ENCODE data around the gene JOSD1.
A peak's percentile ranks its signal among the peaks of the same experiment; 100 is the strongest.

JOSD1 gene

GRCh38 chr22:38700789-38701628 lies at the start of gene JOSD1:
Gene JOSD1 (minus strand): TSS chr22:38700943. CDS start chr22:38699987, 956 bp downstream.
- peak within 1 kb of the TSS; percentile 85 for H3K27ac ChIP-seq (ENCODE audit: low read depth, low read length)
- H3K9me3 ChIP-seq (ENCODE audit: low read length) = no peaks in the 10 kb centered on the region
- peak within 1 kb of the TSS; percentile 89 for H3K9ac ChIP-seq (ENCODE audit: low read length)
- no peaks in the 10 kb centered on the region for H3K27me3 ChIP-seq (ENCODE audit: control insufficient read depth in 1 of 2, insufficient read depth in 2 of 2, low read length in 2 of 2)
- H3K4me3 ChIP-seq (ENCODE audit: low read depth in 1 of 2, low read length in 2 of 2) = peak within 1 kb of the TSS; percentile 40 to 59
- no peaks in the 10 kb centered on the region for H3K36me3 ChIP-seq (ENCODE audit: insufficient read depth, low read length)
- H3K4me1 ChIP-seq (ENCODE audit: insufficient read depth, low read length) = peaks cover 49% of the 10 kb centered on the region

DNA sequence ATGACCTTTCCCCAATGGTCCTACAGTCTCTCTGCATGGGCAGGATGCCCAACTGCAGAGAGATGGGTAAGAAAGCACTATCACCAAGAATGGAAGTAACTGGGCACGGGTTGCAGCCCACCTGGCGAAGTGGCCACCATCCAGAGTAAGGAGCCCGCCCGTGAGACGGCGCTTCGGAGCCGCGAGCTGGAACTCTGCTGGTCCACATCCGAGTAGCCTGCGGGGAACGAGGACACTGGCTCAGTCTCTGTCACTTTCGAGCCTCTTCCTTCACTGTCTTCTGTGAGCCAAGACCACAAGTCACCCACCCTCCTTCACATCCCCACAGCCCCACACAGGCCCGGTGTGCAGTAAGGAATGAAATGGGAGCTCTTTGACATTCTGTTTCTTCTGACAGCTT lies 49.4 kb upstream of the JOSD1 start:
- Histone ChIP-seq H3K9ac (ENCODE audit: low read length) (no peak overlapping the region), H3K36me3 (ENCODE audit: insufficient read depth, low read length) (peaks cover 66% of the 10 kb centered on the region), H3K4me1 (ENCODE audit: insufficient read depth, low read length) (peaks cover 16% of the 10 kb centered on the region), H3K27ac (ENCODE audit: low read depth, low read length) (no peak overlapping the region), H3K27me3 (ENCODE audit: control insufficient read depth in 1 of 2, insufficient read depth in 2 of 2, low read length in 2 of 2) (no peaks in the 10 kb centered on the region), H3K4me3 (ENCODE audit: low read depth in 1 of 2, low read length in 2 of 2) (no peak overlapping the region), H3K9me3 (ENCODE audit: low read length) (no peaks in the 10 kb centered on the region)

DNA sequence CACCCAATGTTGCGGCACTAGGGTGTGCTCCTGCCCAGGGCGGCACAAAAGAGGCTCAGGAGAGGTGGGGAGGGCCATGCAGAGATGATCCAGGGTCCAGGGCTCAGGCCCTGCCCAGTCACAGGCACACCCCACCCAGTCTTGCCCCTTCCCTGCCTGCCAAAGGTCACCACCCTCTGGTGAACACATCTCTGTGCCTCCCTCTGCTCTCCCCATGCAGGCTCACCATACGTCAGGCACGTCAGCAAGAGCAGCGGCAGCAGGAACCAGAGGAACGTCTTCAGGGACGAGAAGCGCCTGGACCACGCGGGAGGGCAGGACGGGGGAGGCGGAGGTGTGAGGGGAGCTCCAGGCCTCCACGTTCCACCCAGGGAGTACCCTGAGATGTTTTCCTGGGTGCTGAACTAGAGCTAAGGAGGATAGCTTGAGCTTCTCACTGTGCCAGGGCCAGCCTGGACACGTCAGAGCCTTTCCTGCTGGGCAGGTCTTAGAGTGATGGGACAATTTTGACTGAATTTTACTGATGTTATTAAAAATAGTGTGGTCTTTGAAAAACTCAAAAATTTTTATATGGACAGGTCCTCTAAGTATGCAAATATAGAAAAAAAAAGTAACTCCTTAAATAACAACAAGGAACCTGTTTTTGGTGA lies 47.9 kb upstream of the JOSD1 start:
- no peak overlapping the region for H3K4me3 ChIP-seq (ENCODE audit: low read depth in 1 of 2, low read length in 2 of 2)
- peaks cover 75% of the 10 kb centered on the region for H3K36me3 ChIP-seq (ENCODE audit: insufficient read depth, low read length)
- H3K4me1 ChIP-seq (ENCODE audit: insufficient read depth, low read length) = peaks cover 9% of the 10 kb centered on the region
- H3K9ac ChIP-seq (ENCODE audit: low read length) = no peak overlapping the region
- H3K27ac ChIP-seq (ENCODE audit: low read depth, low read length) = no peak overlapping the region
- no peaks in the 10 kb centered on the region for H3K9me3 ChIP-seq (ENCODE audit: low read length)
- H3K27me3 ChIP-seq (ENCODE audit: control insufficient read depth in 1 of 2, insufficient read depth in 2 of 2, low read length in 2 of 2) = no peaks in the 10 kb centered on the region

- no peaks in the 10 kb centered on the region for H3K27me3 ChIP-seq (ENCODE audit: control insufficient read depth in 1 of 2, insufficient read depth in 2 of 2, low read length in 2 of 2)
- H3K36me3 ChIP-seq (ENCODE audit: insufficient read depth, low read length) = peaks cover 84% of the 10 kb centered on the region
- H3K27ac ChIP-seq (ENCODE audit: low read depth, low read length) = no peak overlapping the region
- no peak overlapping the region for H3K4me3 ChIP-seq (ENCODE audit: low read depth in 1 of 2, low read length in 2 of 2)
- no peak overlapping the region for H3K9ac ChIP-seq (ENCODE audit: low read length)
- H3K9me3 ChIP-seq (ENCODE audit: low read length) = no peaks in the 10 kb centered on the region
- H3K4me1 ChIP-seq (ENCODE audit: insufficient read depth, low read length) = no peaks in the 10 kb centered on the region
Observed at GRCh38 chr22:38745676-38746460, 45.1 kb upstream of the JOSD1 start.

GRCh38 chr22:38744981-38745380 lies 44.2 kb upstream of the JOSD1 start:
- no peaks in the 10 kb centered on the region for H3K4me1 ChIP-seq (ENCODE audit: insufficient read depth, low read length)
- peaks cover 84% of the 10 kb centered on the region for H3K36me3 ChIP-seq (ENCODE audit: insufficient read depth, low read length)
- H3K9ac ChIP-seq (ENCODE audit: low read length) = no peak overlapping the region
- no peak overlapping the region for H3K4me3 ChIP-seq (ENCODE audit: low read depth in 1 of 2, low read length in 2 of 2)
- H3K27me3 ChIP-seq (ENCODE audit: control insufficient read depth in 1 of 2, insufficient read depth in 2 of 2, low read length in 2 of 2) = no peaks in the 10 kb centered on the region
- H3K9me3 ChIP-seq (ENCODE audit: low read length) = no peaks in the 10 kb centered on the region
- H3K27ac ChIP-seq (ENCODE audit: low read depth, low read length) = no peak overlapping the region

- Histone ChIP-seq H3K36me3 (ENCODE audit: insufficient read depth, low read length) (peaks cover 90% of the 10 kb centered on the region), H3K4me1 (ENCODE audit: insufficient read depth, low read length) (no peaks in the 10 kb centered on the region), H3K9ac (ENCODE audit: low read length) (no peak overlapping the region), H3K9me3 (ENCODE audit: low read length) (no peaks in the 10 kb centered on the region), H3K27me3 (ENCODE audit: control insufficient read depth in 1 of 2, insufficient read depth in 2 of 2, low read length in 2 of 2) (no peaks in the 10 kb centered on the region), H3K4me3 (ENCODE audit: low read depth in 1 of 2, low read length in 2 of 2) (no peak overlapping the region), H3K27ac (ENCODE audit: low read depth, low read length) (no peak overlapping the region)
Observed at GRCh38 chr22:38742176-38742942, 41.6 kb upstream of the JOSD1 start.

- no peak overlapping the region for H3K27ac ChIP-seq (ENCODE audit: low read depth, low read length)
- peaks cover 97% of the 10 kb centered on the region for H3K36me3 ChIP-seq (ENCODE audit: insufficient read depth, low read length)
Observed at GRCh38 chr22:38741576-38741975, 40.8 kb upstream of the JOSD1 start.

GRCh38 chr22:38741166-38741565 lies 40.4 kb upstream of the JOSD1 start:
- no peaks in the 10 kb centered on the region for H3K9me3 ChIP-seq (ENCODE audit: low read length)
- no peaks in the 10 kb centered on the region for H3K27me3 ChIP-seq (ENCODE audit: control insufficient read depth in 1 of 2, insufficient read depth in 2 of 2, low read length in 2 of 2)
- no peak overlapping the region for H3K27ac ChIP-seq (ENCODE audit: low read depth, low read length)
- no peak overlapping the region for H3K4me3 ChIP-seq (ENCODE audit: low read depth in 1 of 2, low read length in 2 of 2)
- peaks cover 97% of the 10 kb centered on the region for H3K36me3 ChIP-seq (ENCODE audit: insufficient read depth, low read length)
- H3K4me1 ChIP-seq (ENCODE audit: insufficient read depth, low read length) = no peaks in the 10 kb centered on the region
- H3K9ac ChIP-seq (ENCODE audit: low read length) = no peak overlapping the region

More at GRCh38 chr22:38741576-38741975, 40.8 kb upstream of the JOSD1 start:
- Histone ChIP-seq H3K27me3 (ENCODE audit: control insufficient read depth in 1 of 2, insufficient read depth in 2 of 2, low read length in 2 of 2) (no peaks in the 10 kb centered on the region), H3K4me3 (ENCODE audit: low read depth in 1 of 2, low read length in 2 of 2) (no peak overlapping the region), H3K4me1 (ENCODE audit: insufficient read depth, low read length) (no peaks in the 10 kb centered on the region), H3K9ac (ENCODE audit: low read length) (no peak overlapping the region), H3K9me3 (ENCODE audit: low read length) (no peaks in the 10 kb centered on the region)

GRCh38 chr22:38740754-38741153 lies 40.0 kb upstream of the JOSD1 start:
- Histone ChIP-seq H3K27ac (ENCODE audit: low read depth, low read length) (no peak overlapping the region), H3K27me3 (ENCODE audit: control insufficient read depth in 1 of 2, insufficient read depth in 2 of 2, low read length in 2 of 2) (no peaks in the 10 kb centered on the region), H3K4me1 (ENCODE audit: insufficient read depth, low read length) (no peaks in the 10 kb centered on the region), H3K9me3 (ENCODE audit: low read length) (no peaks in the 10 kb centered on the region), H3K36me3 (ENCODE audit: insufficient read depth, low read length) (peaks cover 96% of the 10 kb centered on the region), H3K4me3 (ENCODE audit: low read depth in 1 of 2, low read length in 2 of 2) (no peak overlapping the region), H3K9ac (ENCODE audit: low read length) (no peak overlapping the region)

DNA sequence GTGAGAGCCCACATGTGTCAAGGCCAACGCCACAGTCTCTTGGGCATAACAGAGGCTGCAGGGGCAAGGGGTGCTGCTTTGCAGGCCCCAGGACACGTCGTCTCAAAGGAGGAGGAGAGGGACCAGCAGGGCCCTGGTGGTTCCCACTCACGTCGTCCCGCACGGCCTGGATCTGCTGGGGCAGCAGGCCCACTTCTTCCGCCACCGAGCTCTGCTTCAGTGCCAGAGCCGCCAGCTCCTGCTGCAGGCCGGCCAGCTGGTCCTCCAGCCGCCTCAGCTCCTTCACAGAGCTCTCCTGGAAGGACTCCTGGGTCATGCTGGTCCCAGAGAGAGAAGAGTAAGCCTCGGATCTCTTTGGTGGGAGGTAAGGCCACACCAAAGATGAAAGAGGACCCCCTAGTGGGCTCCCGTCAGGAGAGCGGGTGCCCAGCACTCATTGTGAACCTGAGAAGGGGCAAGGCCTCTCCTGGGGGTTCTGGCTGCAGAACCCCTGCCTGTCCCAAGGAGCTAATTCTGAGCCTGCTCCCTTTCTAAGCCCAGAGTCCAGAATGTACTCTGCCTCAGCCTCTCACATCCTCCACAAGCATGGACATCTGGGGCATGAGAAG lies 39.5 kb upstream of the JOSD1 start:
- no peak overlapping the region for H3K27ac ChIP-seq (ENCODE audit: low read depth, low read length)
- H3K27me3 ChIP-seq (ENCODE audit: control insufficient read depth in 1 of 2, insufficient read depth in 2 of 2, low read length in 2 of 2) = no peaks in the 10 kb centered on the region
- no peaks in the 10 kb centered on the region for H3K9me3 ChIP-seq (ENCODE audit: low read length)
- no peak overlapping the region for H3K4me3 ChIP-seq (ENCODE audit: low read depth in 1 of 2, low read length in 2 of 2)
- H3K9ac ChIP-seq (ENCODE audit: low read length) = no peak overlapping the region
- H3K4me1 ChIP-seq (ENCODE audit: insufficient read depth, low read length) = no peaks in the 10 kb centered on the region
- H3K36me3 ChIP-seq (ENCODE audit: insufficient read depth, low read length) = peaks cover 96% of the 10 kb centered on the region

Measured in muscle layer of colon (tissue), 2 donors.